SK-N-SH treated with all-trans-retinoic acid at 6 μM for 48 hours (cell line): ENCODE results near the gene KRTAP6-2.
A peak's percentile ranks its signal among the peaks of the same experiment; 100 is the strongest.

ENCODE experiments used
- ATAC-seq: fragments of 200-7000 bp; cut with Tn5 transposase; 3 replicates; pipeline ENCODE4 v1.9.1; 2020; ENCODE audit warnings: mild to moderate bottlenecking, moderate library complexity
- ARNTL ChIP-seq: fragments of 450-650 bp; formaldehyde crosslinking; IDR thresholded peaks from 2 replicates; pipeline ENCODE4 v1.5.0; 2020; ENCODE audit warnings: low read depth, mild to moderate bottlenecking, moderate library complexity, borderline replicate concordance
- BACH2 ChIP-seq: fragments of 250-450 bp; sonication (Bioruptor Pico); IDR thresholded peaks from 2 replicates; pipeline ENCODE4 v1.9.0; 2021; ENCODE audit warnings: mild to moderate bottlenecking, borderline replicate concordance
- CSDC2 ChIP-seq: fragments of 250-450 bp; sonication (Bioruptor Pico); IDR thresholded peaks from 2 replicates; pipeline ENCODE4 v1.5.0; 2020; ENCODE audit warnings: mild to moderate bottlenecking, moderate library complexity
- ESRRG ChIP-seq: fragments of 250-450 bp; sonication (Bioruptor Pico); IDR thresholded peaks from 2 replicates; pipeline ENCODE4 v1.6.1; 2021; ENCODE audit warnings: mild to moderate bottlenecking
- GLIS3 ChIP-seq: fragments of 250-450 bp; sonication (Bioruptor Pico); IDR thresholded peaks from 2 replicates; pipeline ENCODE4 v1.5.0; 2020; ENCODE audit warnings: mild to moderate bottlenecking, moderate library complexity
- ISL1 ChIP-seq: fragments of 250-450 bp; sonication (Bioruptor Pico); IDR thresholded peaks from 2 replicates; pipeline ENCODE4 v2.1.2; 2022; ENCODE audit warnings: mild to moderate bottlenecking, moderate library complexity
- OSR1 ChIP-seq: fragments of 250-450 bp; sonication (Bioruptor Pico); IDR thresholded peaks from 2 replicates; pipeline ENCODE4 v1.8.0; 2022; ENCODE audit warnings: moderate library complexity, mild to moderate bottlenecking, inconsistent platforms
- PPARA ChIP-seq: fragments of 250-450 bp; sonication (Bioruptor Pico); IDR thresholded peaks from 2 replicates; pipeline ENCODE4 v1.5.0; 2020; ENCODE audit warnings: mild to moderate bottlenecking, borderline replicate concordance
- RARB ChIP-seq: fragments of 250-450 bp; sonication (Bioruptor Pico); IDR thresholded peaks from 2 replicates; pipeline ENCODE4 v1.8.0; 2021; ENCODE audit warnings: mild to moderate bottlenecking, moderate library complexity
- SNAI2 ChIP-seq: fragments of 250-450 bp; sonication (Bioruptor Pico); IDR thresholded peaks from 2 replicates; pipeline ENCODE4 v1.5.0; 2020; ENCODE audit warnings: mild to moderate bottlenecking, moderate library complexity
- TCF4 ChIP-seq: fragments of 250-450 bp; sonication (Bioruptor Pico); IDR thresholded peaks from 2 replicates; pipeline ENCODE4 v1.8.0; 2021; ENCODE audit warnings: mild to moderate bottlenecking, moderate library complexity, borderline replicate concordance
- TOX ChIP-seq: fragments of 250-450 bp; sonication (Bioruptor Pico); IDR thresholded peaks from 2 replicates; pipeline ENCODE4 v1.8.0; 2021; ENCODE audit warnings: mild to moderate bottlenecking, moderate library complexity, borderline replicate concordance
- ZFP3 ChIP-seq: fragments of 250-450 bp; sonication (Bioruptor Pico); IDR thresholded peaks from 2 replicates; pipeline ENCODE4 v1.5.0; 2020; ENCODE audit warnings: mild to moderate bottlenecking, moderate library complexity
- ZFP30 ChIP-seq: fragments of 450-650 bp; formaldehyde crosslinking; IDR thresholded peaks from 2 replicates; pipeline ENCODE4 v1.5.0; 2022; ENCODE audit warnings: mild to moderate bottlenecking, moderate library complexity
- ZNF565 ChIP-seq: fragments of 450-650 bp; formaldehyde crosslinking; conservative IDR thresholded peaks from 2 replicates; pipeline ENCODE4 v1.5.0; 2020; ENCODE audit warnings: low read depth, mild to moderate bottlenecking, moderate library complexity
- ZNF70 ChIP-seq: fragments of 450-650 bp; formaldehyde crosslinking; IDR thresholded peaks from 2 replicates; pipeline ENCODE4 v1.5.0; 2020; ENCODE audit warnings: mild to moderate bottlenecking, moderate library complexity
- ZNF8 ChIP-seq: fragments of 450-650 bp; formaldehyde crosslinking; IDR thresholded peaks from 2 replicates; pipeline ENCODE4 v1.5.0; 2020; ENCODE audit warnings: mild to moderate bottlenecking, moderate library complexity
- TF ChIP-seq, protein P1 (sequence below): fragments of 250-450 bp; sonication (Bioruptor Pico); IDR thresholded peaks from 2 replicates; pipeline ENCODE4 v1.5.1; 2020; ENCODE audit warnings: low read depth, mild to moderate bottlenecking, moderate library complexity
- TF ChIP-seq, protein P2 (sequence below): fragments of 250-450 bp; sonication (Bioruptor Pico); IDR thresholded peaks from 2 replicates; pipeline ENCODE4 v1.8.0; 2020; ENCODE audit warnings: mild to moderate bottlenecking, moderate library complexity, borderline replicate concordance
- TF ChIP-seq, protein P3 (sequence below): fragments of 250-450 bp; sonication (Bioruptor Pico); IDR thresholded peaks from 2 replicates; pipeline ENCODE4 v1.5.1; 2021; ENCODE audit warnings: mild to moderate bottlenecking, moderate library complexity
- TF ChIP-seq, protein P4 (sequence below): fragments of 250-450 bp; sonication (Bioruptor Pico); IDR thresholded peaks from 2 replicates; pipeline ENCODE4 v1.5.0; 2020; ENCODE audit warnings: mild to moderate bottlenecking, moderate library complexity
- TF ChIP-seq, protein P5 (sequence below): fragments of 250-450 bp; sonication (Bioruptor Pico); IDR thresholded peaks from 2 replicates; pipeline ENCODE4 v1.8.0; 2021; ENCODE audit warnings: low read depth, mild to moderate bottlenecking, moderate library complexity, borderline replicate concordance

KRTAP6-2 gene

DNA sequence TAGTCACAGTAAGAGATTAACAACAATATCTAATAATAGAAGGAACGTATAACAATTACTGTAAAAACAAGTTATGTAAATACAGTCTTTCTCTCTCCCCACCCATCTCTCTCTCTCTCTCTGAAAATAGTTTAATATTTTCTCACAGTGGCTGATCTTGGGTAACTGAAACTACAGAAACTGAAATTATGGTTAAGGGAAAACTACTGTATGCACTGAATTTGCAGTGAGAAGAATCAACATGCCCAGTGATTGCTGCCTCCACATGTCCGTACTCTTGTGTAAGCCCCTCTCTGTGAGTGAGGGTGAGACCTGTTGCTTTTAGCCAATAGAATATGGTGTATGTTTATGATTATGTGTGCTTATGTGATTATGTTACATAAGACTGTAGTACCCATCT, 13.4 kb upstream of the KRTAP6-2 start:
- ATAC-seq, result no peak

DNA sequence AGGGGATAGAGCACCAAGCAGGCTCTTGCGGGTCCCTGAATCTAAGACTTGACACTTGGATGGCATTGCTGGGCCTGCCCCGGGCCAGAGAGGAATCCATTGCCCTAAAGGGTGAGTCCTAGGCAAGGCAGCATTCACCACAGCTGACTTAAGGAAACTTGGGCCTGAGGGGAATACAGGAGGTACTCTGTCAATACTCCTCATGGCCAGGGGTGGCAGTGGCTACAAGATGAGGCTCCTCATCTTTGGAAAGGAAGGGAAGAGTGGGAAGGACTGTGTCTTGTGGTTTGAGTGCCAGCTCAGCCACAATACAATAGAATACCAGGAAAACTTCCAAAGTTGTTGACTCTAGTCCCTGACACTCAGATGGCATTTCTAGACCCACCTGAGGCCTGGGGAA, 7.3 kb upstream of the KRTAP6-2 start:
- 0 out of 3 replicates have a peak, but pooled peaks have one; percentile 38 for ATAC-seq
- TF ChIP-seq ESRRG (CRISPR knock-in tag) (no peak), ZFP3 (CRISPR knock-in tag) (no peak), PPARA (CRISPR knock-in tag) (no peak), SNAI2 (no peak)
- TF ChIP-seq, protein P1, sequence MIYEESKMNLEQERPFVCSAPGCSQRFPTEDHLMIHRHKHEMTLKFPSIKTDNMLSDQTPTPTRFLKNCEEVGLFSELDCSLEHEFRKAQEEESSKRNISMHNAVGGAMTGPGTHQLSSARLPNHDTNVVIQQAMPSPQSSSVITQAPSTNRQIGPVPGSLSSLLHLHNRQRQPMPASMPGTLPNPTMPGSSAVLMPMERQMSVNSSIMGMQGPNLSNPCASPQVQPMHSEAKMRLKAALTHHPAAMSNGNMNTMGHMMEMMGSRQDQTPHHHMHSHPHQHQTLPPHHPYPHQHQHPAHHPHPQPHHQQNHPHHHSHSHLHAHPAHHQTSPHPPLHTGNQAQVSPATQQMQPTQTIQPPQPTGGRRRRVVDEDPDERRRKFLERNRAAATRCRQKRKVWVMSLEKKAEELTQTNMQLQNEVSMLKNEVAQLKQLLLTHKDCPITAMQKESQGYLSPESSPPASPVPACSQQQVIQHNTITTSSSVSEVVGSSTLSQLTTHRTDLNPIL, result no peak

More for the DNA sequence above, 13.4 kb upstream of the KRTAP6-2 start:
- TF ChIP-seq RARB (no peak), ZNF8 (CRISPR knock-in tag) (no peak), ISL1 (CRISPR knock-in tag) (no peak), ZNF70 (CRISPR knock-in tag) (no peak), ZFP30 (no peak), TCF4 (CRISPR knock-in tag) (no peak), ARNTL (CRISPR knock-in tag) (no peak), OSR1 (CRISPR knock-in tag) (no peak)
- TF ChIP-seq, protein P2, sequence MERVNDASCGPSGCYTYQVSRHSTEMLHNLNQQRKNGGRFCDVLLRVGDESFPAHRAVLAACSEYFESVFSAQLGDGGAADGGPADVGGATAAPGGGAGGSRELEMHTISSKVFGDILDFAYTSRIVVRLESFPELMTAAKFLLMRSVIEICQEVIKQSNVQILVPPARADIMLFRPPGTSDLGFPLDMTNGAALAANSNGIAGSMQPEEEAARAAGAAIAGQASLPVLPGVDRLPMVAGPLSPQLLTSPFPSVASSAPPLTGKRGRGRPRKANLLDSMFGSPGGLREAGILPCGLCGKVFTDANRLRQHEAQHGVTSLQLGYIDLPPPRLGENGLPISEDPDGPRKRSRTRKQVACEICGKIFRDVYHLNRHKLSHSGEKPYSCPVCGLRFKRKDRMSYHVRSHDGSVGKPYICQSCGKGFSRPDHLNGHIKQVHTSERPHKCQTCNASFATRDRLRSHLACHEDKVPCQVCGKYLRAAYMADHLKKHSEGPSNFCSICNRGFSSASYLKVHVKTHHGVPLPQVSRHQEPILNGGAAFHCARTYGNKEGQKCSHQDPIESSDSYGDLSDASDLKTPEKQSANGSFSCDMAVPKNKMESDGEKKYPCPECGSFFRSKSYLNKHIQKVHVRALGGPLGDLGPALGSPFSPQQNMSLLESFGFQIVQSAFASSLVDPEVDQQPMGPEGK (CRISPR knock-in tag), result no peak

DNA sequence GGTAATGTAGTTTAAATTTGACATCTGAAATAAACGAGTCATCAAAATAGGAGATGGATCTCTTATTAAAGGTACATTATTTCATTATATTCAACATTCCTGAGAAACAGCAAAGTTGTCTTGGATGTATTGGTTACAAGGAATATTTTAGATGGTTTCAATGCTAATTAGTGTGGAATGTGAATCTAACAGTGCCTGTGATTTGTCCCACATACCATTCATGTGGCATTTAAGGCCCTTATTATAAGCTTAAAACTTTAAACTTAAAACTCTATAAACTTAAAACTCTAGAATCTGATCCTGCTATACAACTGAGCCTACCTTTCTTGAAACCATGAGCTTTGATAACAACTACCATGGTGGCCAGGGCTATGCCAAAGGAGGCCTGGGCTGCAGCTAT, 2.1 kb upstream of the KRTAP6-2 start, which contains the start of gene KRTAP22-1:
Gene KRTAP22-1 (plus strand): TSS at position 301 of the 400 bp plus-strand sequence.
- TF ChIP-seq ESRRG (CRISPR knock-in tag) (no peak), TOX (CRISPR knock-in tag) (no peak)
- no peak for ATAC-seq

DNA sequence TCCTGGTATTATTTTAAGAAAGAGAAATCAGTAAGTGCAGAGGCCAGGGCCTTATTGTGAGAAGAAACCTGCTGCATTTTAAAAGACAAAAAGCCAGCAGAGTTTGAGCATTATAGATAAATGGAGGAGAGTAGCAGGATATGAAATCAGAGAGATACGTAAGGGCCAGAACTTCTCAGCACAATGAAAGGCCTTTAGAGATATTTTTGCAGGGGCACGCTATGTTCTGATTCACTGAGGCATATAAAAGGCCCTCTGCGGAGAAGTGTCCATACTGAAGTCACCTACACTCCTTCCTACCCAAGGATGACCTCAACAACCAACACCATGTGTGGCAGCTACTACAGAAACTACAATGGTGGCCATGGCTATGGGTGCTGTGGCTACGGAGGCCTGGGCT, 6.6 kb downstream of the KRTAP6-2 start, which contains the start of gene KRTAP6-3:
Gene KRTAP6-3 (plus strand): TSS at position 301 of the 400 bp plus-strand sequence. CDS start 6 bp downstream, at position 307.
- TF ChIP-seq ZFP30, result no peak
- no peak for TF ChIP-seq RARB
- no peak for TF ChIP-seq ZFP3 (CRISPR knock-in tag)
- TF ChIP-seq, protein P3, sequence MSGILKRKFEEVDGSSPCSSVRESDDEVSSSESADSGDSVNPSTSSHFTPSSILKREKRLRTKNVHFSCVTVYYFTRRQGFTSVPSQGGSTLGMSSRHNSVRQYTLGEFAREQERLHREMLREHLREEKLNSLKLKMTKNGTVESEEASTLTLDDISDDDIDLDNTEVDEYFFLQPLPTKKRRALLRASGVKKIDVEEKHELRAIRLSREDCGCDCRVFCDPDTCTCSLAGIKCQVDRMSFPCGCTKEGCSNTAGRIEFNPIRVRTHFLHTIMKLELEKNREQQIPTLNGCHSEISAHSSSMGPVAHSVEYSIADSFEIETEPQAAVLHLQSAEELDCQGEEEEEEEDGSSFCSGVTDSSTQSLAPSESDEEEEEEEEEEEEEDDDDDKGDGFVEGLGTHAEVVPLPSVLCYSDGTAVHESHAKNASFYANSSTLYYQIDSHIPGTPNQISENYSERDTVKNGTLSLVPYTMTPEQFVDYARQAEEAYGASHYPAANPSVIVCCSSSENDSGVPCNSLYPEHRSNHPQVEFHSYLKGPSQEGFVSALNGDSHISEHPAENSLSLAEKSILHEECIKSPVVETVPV (CRISPR knock-in tag), result no peak
- TF ChIP-seq, protein P4, sequence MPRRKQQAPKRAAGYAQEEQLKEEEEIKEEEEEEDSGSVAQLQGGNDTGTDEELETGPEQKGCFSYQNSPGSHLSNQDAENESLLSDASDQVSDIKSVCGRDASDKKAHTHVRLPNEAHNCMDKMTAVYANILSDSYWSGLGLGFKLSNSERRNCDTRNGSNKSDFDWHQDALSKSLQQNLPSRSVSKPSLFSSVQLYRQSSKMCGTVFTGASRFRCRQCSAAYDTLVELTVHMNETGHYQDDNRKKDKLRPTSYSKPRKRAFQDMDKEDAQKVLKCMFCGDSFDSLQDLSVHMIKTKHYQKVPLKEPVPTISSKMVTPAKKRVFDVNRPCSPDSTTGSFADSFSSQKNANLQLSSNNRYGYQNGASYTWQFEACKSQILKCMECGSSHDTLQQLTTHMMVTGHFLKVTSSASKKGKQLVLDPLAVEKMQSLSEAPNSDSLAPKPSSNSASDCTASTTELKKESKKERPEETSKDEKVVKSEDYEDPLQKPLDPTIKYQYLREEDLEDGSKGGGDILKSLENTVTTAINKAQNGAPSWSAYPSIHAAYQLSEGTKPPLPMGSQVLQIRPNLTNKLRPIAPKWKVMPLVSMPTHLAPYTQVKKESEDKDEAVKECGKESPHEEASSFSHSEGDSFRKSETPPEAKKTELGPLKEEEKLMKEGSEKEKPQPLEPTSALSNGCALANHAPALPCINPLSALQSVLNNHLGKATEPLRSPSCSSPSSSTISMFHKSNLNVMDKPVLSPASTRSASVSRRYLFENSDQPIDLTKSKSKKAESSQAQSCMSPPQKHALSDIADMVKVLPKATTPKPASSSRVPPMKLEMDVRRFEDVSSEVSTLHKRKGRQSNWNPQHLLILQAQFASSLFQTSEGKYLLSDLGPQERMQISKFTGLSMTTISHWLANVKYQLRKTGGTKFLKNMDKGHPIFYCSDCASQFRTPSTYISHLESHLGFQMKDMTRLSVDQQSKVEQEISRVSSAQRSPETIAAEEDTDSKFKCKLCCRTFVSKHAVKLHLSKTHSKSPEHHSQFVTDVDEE (CRISPR knock-in tag), result no peak
- no peak for TF ChIP-seq GLIS3 (CRISPR knock-in tag)
- no peak for TF ChIP-seq OSR1 (CRISPR knock-in tag)
- TF ChIP-seq BACH2, result no peak
- TF ChIP-seq ISL1 (CRISPR knock-in tag), result no peak
- TF ChIP-seq TOX (CRISPR knock-in tag), result no peak
- TF ChIP-seq TCF4 (CRISPR knock-in tag), result no peak
- TF ChIP-seq, protein P2 (CRISPR knock-in tag), result no peak
- no peak for TF ChIP-seq CSDC2 (CRISPR knock-in tag)
- TF ChIP-seq PPARA (CRISPR knock-in tag), result no peak
- TF ChIP-seq ZNF70 (CRISPR knock-in tag), result no peak
- no peak for TF ChIP-seq ZNF8 (CRISPR knock-in tag)
- TF ChIP-seq, protein P5, sequence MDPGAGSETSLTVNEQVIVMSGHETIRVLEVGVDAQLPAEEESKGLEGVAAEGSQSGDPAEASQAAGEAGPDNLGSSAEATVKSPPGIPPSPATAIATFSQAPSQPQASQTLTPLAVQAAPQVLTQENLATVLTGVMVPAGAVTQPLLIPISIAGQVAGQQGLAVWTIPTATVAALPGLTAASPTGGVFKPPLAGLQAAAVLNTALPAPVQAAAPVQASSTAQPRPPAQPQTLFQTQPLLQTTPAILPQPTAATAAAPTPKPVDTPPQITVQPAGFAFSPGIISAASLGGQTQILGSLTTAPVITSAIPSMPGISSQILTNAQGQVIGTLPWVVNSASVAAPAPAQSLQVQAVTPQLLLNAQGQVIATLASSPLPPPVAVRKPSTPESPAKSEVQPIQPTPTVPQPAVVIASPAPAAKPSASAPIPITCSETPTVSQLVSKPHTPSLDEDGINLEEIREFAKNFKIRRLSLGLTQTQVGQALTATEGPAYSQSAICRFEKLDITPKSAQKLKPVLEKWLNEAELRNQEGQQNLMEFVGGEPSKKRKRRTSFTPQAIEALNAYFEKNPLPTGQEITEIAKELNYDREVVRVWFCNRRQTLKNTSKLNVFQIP (CRISPR knock-in tag), result no peak
- TF ChIP-seq ZNF565 (CRISPR knock-in tag), result no peak
- TF ChIP-seq ARNTL (CRISPR knock-in tag), result no peak
- no peak for TF ChIP-seq SNAI2
- no peak for ATAC-seq
